ENCODE data around the gene SYN1. TPM values are rescaled to one million over a fixed set of nuclear protein-coding genes. Genes with fewer than 3 reads are reported as not detected.

SYN1 gene
- polyA plus RNA-seq, 4 donors, result 4.2 to 8.7 (median 6.1) TPM

- peak; percentile 68 to 82 (median 72) for DNase-seq (ENCODE audit: low read depth in 4 of 4, low spot score in 3 of 4)
Measured at GRCh38 chrX:47540754-47541538, 78.7 kb downstream of the SYN1 start.

- no peak for DNase-seq (ENCODE audit: low read depth in 4 of 4, low spot score in 3 of 4)
Measured at GRCh38 chrX:47539860-47540259, 79.8 kb downstream of the SYN1 start.

- DNase-seq (ENCODE audit: low read depth in 4 of 4, low spot score in 3 of 4), result no peak
Measured at GRCh38 chrX:47530049-47530448, 89.6 kb downstream of the SYN1 start.

- DNase-seq (ENCODE audit: low read depth in 4 of 4, low spot score in 3 of 4), result no peak
Measured at GRCh38 chrX:47529548-47529947, 90.1 kb downstream of the SYN1 start.

- DNase-seq (ENCODE audit: low read depth in 4 of 4, low spot score in 3 of 4), result no peak
Measured at GRCh38 chrX:47523713-47524166, 95.9 kb downstream of the SYN1 start.

GRCh38 chrX:47523297-47523696 is 96.4 kb downstream of the SYN1 start:
- peak in 1 of 4 donors; percentile 59 for DNase-seq (ENCODE audit: low read depth in 4 of 4, low spot score in 3 of 4)

Other genes with a start within 250 kb of the SYN1 start
- gene ZNF157, start 249.3 kb downstream of the SYN1 start, polyA plus RNA-seq (ENCODE audit: insufficient read length in 4 of 4), result 1 to 10 TPM in 3 of 4 donors, under 1 TPM in 1; 0.90 to 1.4 (median 1.2) TPM
- gene ZNF41, start 136.6 kb downstream of the SYN1 start, polyA plus RNA-seq (ENCODE audit: insufficient read length in 4 of 4), result 10 to 100 TPM; 13.0 to 15.1 (median 13.7) TPM
- gene ARAF, start 58.7 kb downstream of the SYN1 start, polyA plus RNA-seq (ENCODE audit: insufficient read length in 4 of 4), result 10 to 100 TPM; 51.1 to 76.6 (median 57.0) TPM
- 100 to 1,000 TPM in 1 of 4 donors, 10 to 100 TPM in 3; 84.5 to 230 (median 94.0) TPM for gene TIMP1, start 37.4 kb downstream of the SYN1 start, polyA plus RNA-seq (ENCODE audit: insufficient read length in 4 of 4)
- 1 to 10 TPM in 3 of 4 donors, under 1 TPM in 1; 0.95 to 2.7 (median 1.7) TPM for gene CFP, start 10.1 kb upstream of the SYN1 start, polyA plus RNA-seq (ENCODE audit: insufficient read length in 4 of 4)
- gene ELK1, start 30.7 kb upstream of the SYN1 start, polyA plus RNA-seq (ENCODE audit: insufficient read length in 4 of 4), result 10 to 100 TPM; 26.6 to 35.8 (median 30.5) TPM
- gene UXT, start 39.3 kb upstream of the SYN1 start, polyA plus RNA-seq (ENCODE audit: insufficient read length in 4 of 4), result 100 to 1,000 TPM in 3 of 4 donors, 10 to 100 TPM in 1; 87.5 to 119 (median 112) TPM
- 1 to 10 TPM; 6.0 to 8.3 (median 7.3) TPM for gene ZNF81, start 217.0 kb upstream of the SYN1 start, polyA plus RNA-seq (ENCODE audit: insufficient read length in 4 of 4)